Measurements from ENCODE around the gene MIGA2.

MIGA2 gene

GRCh38 chr9:129074106-129074505 lies 37.7 kb downstream of the MIGA2 start:
- no peak for DNase-seq (ENCODE audit: low read depth)

GRCh38 chr9:129075996-129076639 lies 39.7 kb downstream of the MIGA2 start:
- DNase-seq (ENCODE audit: low read depth) = no peak

- no peak for DNase-seq (ENCODE audit: low read depth)
Measured at GRCh38 chr9:129076640-129077037, 40.2 kb downstream of the MIGA2 start.

GRCh38 chr9:129077236-129077635 lies 40.8 kb downstream of the MIGA2 start:
- DNase-seq (ENCODE audit: low read depth) = no peak

GRCh38 chr9:129078691-129079503 lies 42.5 kb downstream of the MIGA2 start:
- no peak for DNase-seq (ENCODE audit: low read depth)

- no peak for DNase-seq (ENCODE audit: low read depth)
Measured at GRCh38 chr9:129079829-129080228, 43.4 kb downstream of the MIGA2 start.

- peak; percentile 20 for DNase-seq (ENCODE audit: low read depth)
Measured at GRCh38 chr9:129080298-129080600, 43.8 kb downstream of the MIGA2 start.

- DNase-seq (ENCODE audit: low read depth) = peak; percentile 100
Measured at GRCh38 chr9:129080601-129081387, 44.4 kb downstream of the MIGA2 start, which contains the start of gene DOLPP1. DOLPP1 (plus strand) TSS chr9:129081111; CDS start chr9:129081132, 21 bp downstream.

GRCh38 chr9:129081388-129081904 lies 45.0 kb downstream of the MIGA2 start:
- DNase-seq (ENCODE audit: low read depth) = no peak

- DNase-seq (ENCODE audit: low read depth) = no peak
Measured at GRCh38 chr9:129084087-129084486, 47.7 kb downstream of the MIGA2 start.

GRCh38 chr9:129089246-129089645 lies 52.8 kb downstream of the MIGA2 start:
- no peak for DNase-seq (ENCODE audit: low read depth)

GRCh38 chr9:129093602-129094386 lies 57.4 kb downstream of the MIGA2 start:
- DNase-seq (ENCODE audit: low read depth) = no peak

GRCh38 chr9:129094387-129095169 lies 58.2 kb downstream of the MIGA2 start:
- DNase-seq (ENCODE audit: low read depth) = no peak

GRCh38 chr9:129095170-129095667 lies 58.8 kb downstream of the MIGA2 start:
- no peak for DNase-seq (ENCODE audit: low read depth)

- no peak for DNase-seq (ENCODE audit: low read depth)
Measured at GRCh38 chr9:129095908-129096307, 59.5 kb downstream of the MIGA2 start.

GRCh38 chr9:129097671-129098306 lies 61.4 kb downstream of the MIGA2 start:
- DNase-seq (ENCODE audit: low read depth) = no peak

- no peak for DNase-seq (ENCODE audit: low read depth)
Measured at GRCh38 chr9:129098328-129098727, 61.9 kb downstream of the MIGA2 start.

GRCh38 chr9:129100383-129101169 lies 64.2 kb downstream of the MIGA2 start:
- no peak for DNase-seq (ENCODE audit: low read depth)

GRCh38 chr9:129101279-129101678 lies 64.9 kb downstream of the MIGA2 start:
- no peak for DNase-seq (ENCODE audit: low read depth)

Measured in ELR (cell line).